GM12875 (cell line): ENCODE measurements around the gene FEZF2.

Experiments
- H3K4me3 ChIP-seq: one replicate; pipeline ENCODE4 v1.5.1; 2011; ENCODE audit warnings: low read depth, low read length, control low read depth
- CTCF ChIP-seq: IDR thresholded peaks from 2 replicates; pipeline ENCODE4 v1.5.1; 2011; ENCODE audit warnings: low read depth, mild to moderate bottlenecking, control low read depth, inconsistent platforms, low read length, moderate library complexity, borderline replicate concordance; ENCODE audit not compliant: insufficient read depth

The FEZF2 gene

DNA sequence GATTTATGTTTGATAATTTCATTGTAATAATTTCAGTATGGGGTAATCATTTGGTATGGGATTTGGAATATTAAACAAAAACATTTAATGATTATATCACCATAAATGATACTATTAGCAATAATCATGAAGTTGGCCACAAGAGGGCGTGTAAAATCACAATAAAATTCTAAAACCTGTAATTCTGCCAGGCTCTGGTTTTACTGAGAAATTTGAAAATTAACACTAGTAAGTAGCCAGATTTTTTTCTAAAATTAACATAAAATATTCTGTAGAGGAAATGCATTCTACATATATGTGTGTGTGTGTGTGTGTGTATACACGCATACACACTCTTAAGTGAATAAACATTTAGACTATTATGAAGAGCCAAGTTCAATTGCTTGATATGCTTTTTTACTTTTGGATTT is 40.5 kb downstream of the FEZF2 start:
- H3K4me3 ChIP-seq = no peak overlapping the region
- peak; percentile 16; the same call in 1 of the 2 replicates for TF ChIP-seq CTCF

DNA sequence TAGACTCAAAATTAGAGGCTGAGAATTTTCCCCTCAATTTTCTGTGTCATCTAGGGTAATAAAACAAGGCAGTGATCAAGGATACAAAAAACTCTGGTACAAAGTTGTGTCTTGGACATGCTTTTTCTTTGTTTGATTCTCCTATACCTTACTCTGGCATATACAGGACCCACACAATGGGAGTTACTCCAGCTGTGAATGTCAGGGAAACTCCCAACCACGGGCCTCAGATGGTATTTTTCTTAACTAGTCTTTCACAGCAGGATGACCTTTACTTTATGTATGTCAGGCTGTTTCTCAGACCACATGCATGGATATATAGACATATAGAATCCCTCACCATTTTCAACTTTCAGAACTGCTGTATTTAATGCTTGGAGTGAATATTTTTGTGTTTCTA is 41.3 kb downstream of the FEZF2 start:
- H3K4me3 ChIP-seq = no peak overlapping the region
- TF ChIP-seq CTCF = no peak

DNA sequence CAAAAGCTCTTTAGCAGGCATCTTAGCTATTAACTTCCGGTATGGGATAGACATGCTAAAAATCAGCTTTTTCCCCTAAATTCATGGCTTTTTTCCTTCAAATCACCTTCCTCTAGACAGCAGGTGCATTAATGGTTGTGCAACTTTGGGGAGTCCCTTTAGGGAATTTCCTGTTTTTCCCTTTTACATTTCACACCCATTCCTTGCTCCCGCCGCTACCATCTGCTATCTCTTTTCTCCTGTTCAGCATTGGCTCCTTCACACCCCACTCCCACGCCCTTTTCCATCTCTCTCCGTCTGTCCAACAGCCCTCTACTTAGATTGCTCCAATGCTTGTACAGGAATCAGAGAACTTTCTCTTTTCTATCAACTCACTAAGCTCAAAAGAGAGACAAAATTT is 43.4 kb downstream of the FEZF2 start:
- H3K4me3 ChIP-seq = no peak overlapping the region
- no peak for TF ChIP-seq CTCF

DNA sequence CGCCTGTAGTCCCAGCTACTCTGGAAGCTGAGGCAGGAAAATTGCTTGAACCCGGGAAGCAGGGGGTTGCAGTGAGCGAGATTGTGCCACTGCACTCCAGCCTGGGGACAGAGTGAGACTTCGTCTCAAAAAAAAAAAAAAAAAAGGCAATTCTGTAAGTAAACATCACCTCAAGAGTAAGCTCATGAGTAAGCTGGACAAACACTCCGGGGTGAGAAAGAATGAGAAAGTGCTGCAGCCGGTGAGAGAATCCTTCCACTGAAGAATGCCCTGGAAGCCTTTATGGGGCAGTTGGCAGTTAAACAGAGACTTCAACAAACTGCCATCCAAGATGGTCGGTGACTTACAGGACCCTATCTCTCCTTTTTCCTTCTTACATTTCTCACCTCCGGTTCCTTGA is 47.5 kb downstream of the FEZF2 start:
- no peak overlapping the region for H3K4me3 ChIP-seq
- TF ChIP-seq CTCF = no peak

DNA sequence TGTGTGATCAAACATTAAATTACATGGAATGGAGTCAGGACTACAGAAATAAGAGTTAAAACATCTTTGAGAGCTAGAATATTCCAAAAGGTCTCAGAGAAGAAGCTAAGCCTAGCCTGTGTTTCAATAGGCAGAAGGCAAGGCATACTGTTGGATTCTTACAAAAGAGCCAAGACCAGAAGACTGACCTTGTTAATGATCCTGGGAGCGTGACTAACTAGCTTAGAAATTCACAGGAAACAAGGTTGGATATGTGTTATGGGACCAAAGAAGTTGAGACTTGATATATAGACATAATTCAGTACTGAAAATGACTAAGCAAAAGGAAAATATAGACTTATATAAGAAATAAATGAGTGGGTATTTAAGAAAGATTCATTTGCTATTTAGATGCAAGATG is 50.1 kb downstream of the FEZF2 start:
- no peak for TF ChIP-seq CTCF
- no peak overlapping the region for H3K4me3 ChIP-seq
